ENCODE data around the gene TIMP2. TPM values are rescaled to one million over a fixed set of nuclear protein-coding genes. Genes with fewer than 3 reads are reported as not detected.

TIMP2 gene
- total and polyA plus RNA-seq, 2 donors (not counting 3 experiments of a cell fraction or from before 2014, with no cell fraction given), result 138 to 318 TPM

DNA sequence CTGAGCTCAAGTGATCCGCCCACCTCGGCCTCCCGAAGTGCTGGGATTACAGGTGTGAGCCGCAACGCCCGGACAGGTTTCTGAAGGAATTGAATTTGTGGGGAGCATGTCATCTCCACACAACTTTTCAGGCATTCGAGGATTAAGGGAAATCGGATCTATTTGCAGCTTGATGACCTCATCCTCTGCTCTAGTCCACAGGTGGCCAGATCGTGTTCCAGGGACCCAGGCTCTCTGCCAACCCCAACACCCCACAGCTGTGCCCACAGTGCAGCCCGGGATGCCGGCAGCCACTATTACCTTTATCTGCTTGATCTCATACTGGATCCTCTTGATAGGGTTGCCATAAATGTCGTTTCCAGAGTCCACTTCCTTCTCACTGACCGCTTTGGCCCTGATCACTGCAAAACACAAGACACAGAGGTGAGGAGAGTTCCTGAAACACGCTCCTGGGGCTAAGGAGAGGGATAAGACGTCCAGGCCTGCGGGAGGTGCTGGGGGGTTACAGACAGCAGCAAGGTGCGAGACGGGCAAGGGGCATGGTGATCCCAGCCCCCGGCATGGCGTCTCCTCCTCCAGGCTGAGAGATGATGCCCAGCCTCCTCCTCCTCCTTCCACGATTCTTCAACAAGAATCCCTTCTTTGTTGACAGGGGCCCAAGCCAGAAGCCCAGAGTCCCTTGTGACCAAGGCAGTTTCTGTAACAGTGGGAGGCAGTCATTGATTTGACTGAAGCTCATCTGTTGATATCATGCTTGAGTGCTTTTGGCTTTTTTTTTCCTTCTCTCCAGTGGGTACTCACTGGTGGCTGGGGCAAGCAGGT, 51.5 kb downstream of the TIMP2 start:
- intact Hi-C loops (cut with micrococcal nuclease), result loop anchor here (1.0 to 2.0 kb wide), 4 partner anchors 8 to 61 kb away; partner anchors contain the start of gene TIMP2
- POLR2A ChIA-PET, result no interaction called here

More for the DNA sequence above, 51.5 kb downstream of the TIMP2 start:
- CTCF ChIA-PET, result interaction anchor here (0.6 to 4.8 kb wide), 9 partner anchors 8 to 97 kb away, joined by 3 to 33 read pairs (median 3); no protein-coding TSS in a partner anchor
- TF ChIP-seq JUN (IDR thresholded peaks at IDR 0.05; ENCODE audit: borderline replicate concordance, insufficient read depth, insufficient read length, low read depth) (peak; percentile 84), MAX (IDR thresholded peaks at IDR 0.05; ENCODE audit: insufficient read depth, insufficient read length) (no peak), POLR2AphosphoS5 (IDR thresholded peaks at IDR 0.05; ENCODE audit: insufficient read depth, low read depth, low read length) (peak; percentile 66), MYC (IDR thresholded peaks at IDR 0.05; ENCODE audit: low read depth, low read length) (no peak), GATA2 (IDR thresholded peaks at IDR 0.05; ENCODE audit: insufficient read depth, insufficient read length, low read depth, low read length) (peak; percentile 80), POLR2A (IDR thresholded peaks at IDR 0.05; ENCODE audit: low read depth, low read length) (peak; percentile 29), EZH2 (IDR thresholded peaks at IDR 0.05; ENCODE audit: borderline replicate concordance, low read depth, low read length, severe bottlenecking) (no peak), FOS (IDR thresholded peaks at IDR 0.05; ENCODE audit: borderline replicate concordance, insufficient read depth, low read length) (no peak)
- TF ChIP-seq, protein P1, sequence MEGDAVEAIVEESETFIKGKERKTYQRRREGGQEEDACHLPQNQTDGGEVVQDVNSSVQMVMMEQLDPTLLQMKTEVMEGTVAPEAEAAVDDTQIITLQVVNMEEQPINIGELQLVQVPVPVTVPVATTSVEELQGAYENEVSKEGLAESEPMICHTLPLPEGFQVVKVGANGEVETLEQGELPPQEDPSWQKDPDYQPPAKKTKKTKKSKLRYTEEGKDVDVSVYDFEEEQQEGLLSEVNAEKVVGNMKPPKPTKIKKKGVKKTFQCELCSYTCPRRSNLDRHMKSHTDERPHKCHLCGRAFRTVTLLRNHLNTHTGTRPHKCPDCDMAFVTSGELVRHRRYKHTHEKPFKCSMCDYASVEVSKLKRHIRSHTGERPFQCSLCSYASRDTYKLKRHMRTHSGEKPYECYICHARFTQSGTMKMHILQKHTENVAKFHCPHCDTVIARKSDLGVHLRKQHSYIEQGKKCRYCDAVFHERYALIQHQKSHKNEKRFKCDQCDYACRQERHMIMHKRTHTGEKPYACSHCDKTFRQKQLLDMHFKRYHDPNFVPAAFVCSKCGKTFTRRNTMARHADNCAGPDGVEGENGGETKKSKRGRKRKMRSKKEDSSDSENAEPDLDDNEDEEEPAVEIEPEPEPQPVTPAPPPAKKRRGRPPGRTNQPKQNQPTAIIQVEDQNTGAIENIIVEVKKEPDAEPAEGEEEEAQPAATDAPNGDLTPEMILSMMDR (IDR thresholded peaks at IDR 0.05; ENCODE audit: extremely low read depth in 1 of 2, insufficient read depth in 1 of 2, low read depth in 1 of 2, low read length in 2 of 2), result no peak
- Histone ChIP-seq H3K4me2 (ENCODE audit: insufficient read depth, low read length) (no peak overlapping the region), H3K27me3 (ENCODE audit: control insufficient read depth in 2 of 2, insufficient read depth in 2 of 2, low read length in 2 of 2) (no peaks in the 10 kb centered on the region), H3K9me3 (replicated peaks; ENCODE audit: control insufficient read depth, insufficient read depth, low read length) (no peaks in the 10 kb centered on the region), H3K9ac (replicated peaks; ENCODE audit: extremely low read depth, insufficient read depth, low read length) (no peak overlapping the region), H3K9me1 (replicated peaks; ENCODE audit: control insufficient read depth, extremely low read depth, insufficient read depth, low read length) (no peaks in the 10 kb centered on the region), H3K4me1 (ENCODE audit: control insufficient read depth, extremely low read depth, insufficient read depth, low read length) (peaks cover 30% of the 10 kb centered on the region), H4K20me1 (replicated peaks; ENCODE audit: control insufficient read depth, extremely low read depth, insufficient read depth, low read length) (no peaks in the 10 kb centered on the region), H3K4me3 (replicated peaks in 1 of 3; ENCODE audit: insufficient read depth in 1 of 3, low read depth in 1 of 3, low read length in 3 of 3) (no peak overlapping the region), H3K36me3 (ENCODE audit: control insufficient read depth in 2 of 2, extremely low read depth in 1 of 2, insufficient read depth in 2 of 2, low read length in 2 of 2) (peaks cover 5 to 14% of the 10 kb centered on the region in 2 experiments), H2AFZ (ENCODE audit: low read depth, low read length) (no peak overlapping the region), H3K79me2 (ENCODE audit: control insufficient read depth, insufficient read depth, low read length) (peaks cover 15% of the 10 kb centered on the region), H3K27ac (ENCODE audit: insufficient read depth, low read depth, low read length) (peak overlapping the region; percentile 27)
- BruUV-seq (replicated peaks), result TSS peak; percentile 88
- dilution Hi-C loops (cut with MboI; ENCODE audit: extremely low pct_ligation_motif_present, low sequenced_read_pairs), result no loop called here
- FAIRE-seq, result peak; percentile 94
- DNase-seq (ENCODE audit: low read depth, low spot score), result peak; percentile 94
